ENCODE data around the gene RPS27.

- TF ChIP-seq CTCF (IDR thresholded peaks at IDR 0.05) (no peak), POLR2A (IDR thresholded peaks at IDR 0.05) (no peak), POLR2AphosphoS5 (IDR thresholded peaks at IDR 0.05) (no peak)
Measured at GRCh38 chr1:153942766-153943549, 47.6 kb upstream of the RPS27 start.

Measured in prostate gland (tissue), 2 donors.